Psoas muscle (tissue), 8 donors: ENCODE data around the gene LDB3. TPM values are rescaled to one million over a fixed set of nuclear protein-coding genes. Genes with fewer than 3 reads are reported as not detected.

Experiments
- ATAC-seq, 4 donors: fragments of 200-7000 bp; cut with Tn5 transposase; one replicate each; pipeline ENCODE4 v1.9.1; 2020; ENCODE audit warnings: moderate library complexity in 3 of 4, mild to moderate bottlenecking in 2 of 4
- DNase-seq, 2 donors: peaks; one replicate each; pipeline ENCODE4 v3.0.0-alpha.2; 2020
- H3K27ac ChIP-seq: fragments of 200-600 bp; one replicate; pipeline ENCODE4 v1.8.0; 2022
- H3K27me3 ChIP-seq, 3 donors: fragments of 200-600 bp in 1 of 3; one replicate each; pipeline versions ENCODE4 v1.6.1 to v1.8.0; 2013 to 2022; ENCODE audit warnings: low read length in 2 of 3, mild to moderate bottlenecking in 2 of 3, moderate library complexity in 1 of 3; ENCODE audit not compliant: insufficient read depth in 3 of 3
- H3K36me3 ChIP-seq, 2 donors: fragments of 200-600 bp in 1 of 2; one replicate each; pipeline versions ENCODE4 v1.6.1 to v1.8.0; 2013 to 2022; ENCODE audit warnings: low read depth in 1 of 2, mild to moderate bottlenecking in 1 of 2, moderate library complexity in 1 of 2; ENCODE audit not compliant: insufficient read depth in 1 of 2
- H3K4me1 ChIP-seq: fragments of 200-600 bp; one replicate; pipeline ENCODE4 v1.8.0; 2022
- H3K4me3 ChIP-seq: fragments of 200-600 bp; one replicate; pipeline ENCODE4 v1.8.0; 2022; ENCODE audit warnings: mild to moderate bottlenecking
- H3K9me3 ChIP-seq: fragments of 200-600 bp; one replicate; pipeline ENCODE4 v1.8.0; 2022
- CTCF ChIP-seq: fragments of 200-600 bp; IDR thresholded peaks from one replicate; pipeline ENCODE4 v1.8.0; 2022; ENCODE audit warnings: antibody characterized with exemption
- WGBS, 3 donors: extraction: QIAGEN DNeasy Blood & Tissue Kit; methylation state at CpG; one replicate each; pipeline versions ENCODE4 v1.1.6 to v1.1.7; 2013; 5-methylcytosine and 5-hydroxymethylcytosine counted together
- intact Hi-C, 2 donors: fragments of 100-400 bp; cut with DNase I; formaldehyde crosslinking; loops; one replicate each; pipeline versions ENCODE4 v1.11.0 to v1.14.2; 2022
- polyA plus RNA-seq, 3 donors: library from polyadenylated mRNA; stranded (reverse); fragments of 200-250 nt; gene quantifications; one replicate each; pipeline ENCODE4 v1.2.3, GENCODE V29; 2013
- total RNA-seq, 4 donors: library from RNA; stranded (reverse); fragmentation: NEBNext Ultra II Directional in 2 of 4; extraction: Animal tissue kit (Norgen Biotek cat#: 25700) in 2 of 4; gene quantifications; one replicate each; pipeline versions ENCODE4 v1.2.1 to v1.2.4, GENCODE V29; 2021 to 2023
- donor health status: healthy with polysubstance abuse.
- donor health status: DM: no; HTN: no; CAD: no; lungs with moderate emphysema.
- donor health status: Bipolar disorder and iron deficiency.
- donor health status: healthy.
- donor health status: DM: yes; HTN: yes; CAD: no.
- donor health status: DM: no; HTN: no; CAD: no.
- donor health status: DM: no; HTN: no; CAD: no.
- donor health status: DM: yes; HTN: yes; CAD: no.

The LDB3 gene
- total and polyA plus RNA-seq, 7 donors, result 108 to 2,187 (median 615) TPM

DNA sequence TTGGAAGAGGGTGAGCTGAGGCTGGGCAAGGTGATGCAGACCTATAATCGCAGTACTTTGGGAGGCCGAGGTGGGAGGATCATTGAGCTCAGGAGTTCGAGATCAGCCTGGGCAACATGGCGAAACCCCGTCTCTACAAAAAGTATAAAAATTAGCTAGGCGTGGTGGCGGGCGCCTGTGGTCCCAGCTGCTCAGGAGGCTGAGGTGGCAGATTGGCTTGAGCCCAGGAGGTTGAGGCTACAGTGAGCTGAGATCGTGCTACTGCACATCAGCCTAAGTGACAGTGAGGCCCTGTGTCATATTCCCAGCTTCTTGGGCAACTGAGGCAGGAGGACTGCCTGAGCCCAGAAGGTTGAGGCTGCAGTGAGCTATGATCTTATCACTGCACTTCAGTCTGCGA, 101.7 kb downstream of the LDB3 start:
- DNase-seq (no peak), ATAC-seq (peak; percentile 13 to 53 (median 36))
- no peaks in the 10 kb centered on the region for H3K27me3 ChIP-seq
- H3K9me3 ChIP-seq, result no peaks in the 10 kb centered on the region
- WGBS, 3 donors, result 89 to 95% (median 91%) methylated on average over 10 of the region's 10 CpGs
- H3K27ac ChIP-seq, result peak overlapping the region; percentile 12
- H3K4me3 ChIP-seq, result no peak overlapping the region
- intact Hi-C loops, result no loop called here
- no peaks in the 10 kb centered on the region for H3K36me3 ChIP-seq
- H3K4me1 ChIP-seq, result peaks cover 75% of the 10 kb centered on the region
- TF ChIP-seq CTCF, result no peak

DNA sequence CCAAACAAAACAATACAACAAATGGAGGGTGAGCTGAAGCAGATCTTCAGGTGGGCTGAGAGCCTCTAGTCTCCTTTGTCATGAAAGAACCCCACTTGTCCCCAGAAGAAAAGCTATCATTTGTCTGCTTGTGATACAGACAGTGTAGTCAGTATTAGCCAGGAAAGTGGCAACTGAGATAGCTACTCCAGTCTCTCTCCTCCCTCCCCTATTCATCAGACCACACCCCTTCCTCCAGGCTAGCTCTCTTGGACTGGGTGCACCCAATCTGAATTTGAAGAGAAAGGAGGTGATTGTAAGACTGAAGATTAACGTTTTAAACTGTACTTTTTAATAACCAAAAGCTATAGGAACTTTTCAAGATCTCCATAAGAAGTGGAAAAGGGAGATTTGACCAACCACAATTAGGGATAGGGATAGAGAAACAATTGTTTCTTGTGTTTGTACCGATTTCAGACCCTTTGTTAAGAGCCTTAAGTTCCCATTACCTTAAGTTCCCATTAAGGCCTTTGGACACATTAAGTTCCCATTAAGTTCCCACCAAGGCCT, 102.2 kb downstream of the LDB3 start:
- H3K4me3 ChIP-seq, result no peak overlapping the region
- no peaks in the 10 kb centered on the region for H3K36me3 ChIP-seq
- H3K27ac ChIP-seq, result peak overlapping the region; percentile 12
- DNase-seq (no peak), ATAC-seq (peak in 1 of 4 donors; percentile 40)
- no peaks in the 10 kb centered on the region for H3K9me3 ChIP-seq
- intact Hi-C loops, result no loop called here
- TF ChIP-seq CTCF, result no peak
- H3K27me3 ChIP-seq, result no peaks in the 10 kb centered on the region
- H3K4me1 ChIP-seq, result peaks cover 80% of the 10 kb centered on the region
- WGBS, 3 donors, result 42 to 53% (median 51%) methylated on average over 2 of the region's 2 CpGs

GRCh38 chr10:86773498-86773897, 105.2 kb downstream of the LDB3 start:
- 72 to 82% (median 73%) methylated on average over 6 of the region's 6 CpGs for WGBS, 3 donors
- Histone ChIP-seq H3K36me3 (no peaks in the 10 kb centered on the region), H3K27ac (no peak overlapping the region), H3K9me3 (no peaks in the 10 kb centered on the region), H3K4me1 (peaks cover 65% of the 10 kb centered on the region), H3K4me3 (no peak overlapping the region), H3K27me3 (no peaks in the 10 kb centered on the region)
- DNase-seq (no peak), ATAC-seq (no peak)
- intact Hi-C loops, result no loop called here
- no peak for TF ChIP-seq CTCF

- intact Hi-C loops, result no loop called here
- DNase-seq, result no peak
- Histone ChIP-seq H3K4me3 (no peak overlapping the region), H3K9me3 (peaks cover 5% of the 10 kb centered on the region), H3K27ac (peak overlapping the region; percentile 76), H3K4me1 (peaks cover 47% of the 10 kb centered on the region), H3K27me3 (no peaks in the 10 kb centered on the region), H3K36me3 (no peaks in the 10 kb centered on the region)
- peak; percentile 72 to 91 (median 86) for ATAC-seq
- WGBS, 3 donors, result 31 to 46% (median 33%) methylated on average over 6 of the region's 6 CpGs
- TF ChIP-seq CTCF, result no peak
Measured at GRCh38 chr10:86775056-86775869, 107.0 kb downstream of the LDB3 start.

- Histone ChIP-seq H3K4me1 (peaks cover 42% of the 10 kb centered on the region), H3K27me3 (no peaks in the 10 kb centered on the region), H3K27ac (no peak overlapping the region), H3K4me3 (no peak overlapping the region), H3K9me3 (peaks cover 5% of the 10 kb centered on the region), H3K36me3 (no peaks in the 10 kb centered on the region)
- 71 to 92% (median 73%) methylated on average over 3 of the region's 3 CpGs for WGBS, 3 donors
- ATAC-seq (no peak), DNase-seq (no peak)
- intact Hi-C loops, result no loop called here
- TF ChIP-seq CTCF, result no peak
Measured at GRCh38 chr10:86775870-86776180, 107.5 kb downstream of the LDB3 start.
